Ectodermal cell (in vitro differentiated cells): ENCODE results near the gene DARS1.

Experiments used
- H3K27ac ChIP-seq: 2 replicates; pipeline ENCODE4 v1.7.0; 2013; ENCODE audit warnings: mild to moderate bottlenecking, low read depth, low read length; ENCODE audit not compliant: insufficient read depth, poor library complexity, severe bottlenecking
- H3K27me3 ChIP-seq: 2 replicates; pipeline ENCODE4 v1.7.0; 2013; ENCODE audit warnings: mild to moderate bottlenecking, low read length; ENCODE audit not compliant: insufficient read depth, control insufficient read depth, poor library complexity, severe bottlenecking
- H3K36me3 ChIP-seq: one replicate; pipeline ENCODE4 v1.7.0; 2013; ENCODE audit warnings: low read length; ENCODE audit not compliant: control insufficient read depth, insufficient read depth
- H3K4me1 ChIP-seq: one replicate; pipeline ENCODE4 v1.7.0; 2013; ENCODE audit warnings: low read length; ENCODE audit not compliant: control insufficient read depth, insufficient read depth
- H3K4me3 ChIP-seq: 2 replicates; pipeline ENCODE4 v1.7.0; 2013; ENCODE audit warnings: low read depth, low read length, control low read depth; ENCODE audit not compliant: insufficient read depth
- H3K9me3 ChIP-seq: 2 replicates; pipeline ENCODE4 v1.7.0; 2013; ENCODE audit warnings: mild to moderate bottlenecking, low read length, moderate library complexity; ENCODE audit not compliant: control insufficient read depth
- WGBS, 2 experiments: methylation state at CpG; one replicate each; pipeline ENCODE4 v1.1.7; 2013; ENCODE audit warnings: missing lambda C conversion rate in 2 of 2; 5-methylcytosine and 5-hydroxymethylcytosine counted together

DARS1 gene

DNA sequence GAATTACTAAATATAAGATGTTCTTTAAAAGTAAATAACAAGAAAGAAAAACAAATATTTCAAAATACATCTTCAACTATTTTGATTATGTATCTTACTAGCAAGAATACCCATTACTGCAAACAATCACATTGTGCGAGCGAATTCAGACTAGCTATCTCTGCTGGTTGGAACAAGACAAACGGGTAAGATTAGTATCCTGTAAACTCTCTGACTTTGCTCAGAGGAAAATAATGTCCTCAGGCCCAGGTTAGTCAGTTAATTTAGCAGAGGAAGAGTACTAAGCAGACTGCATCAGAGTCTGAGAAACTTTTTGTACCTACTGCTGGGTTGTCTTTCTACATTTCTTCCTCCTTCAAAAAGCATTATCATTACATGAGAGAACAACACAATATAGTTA is 58.8 kb downstream of the DARS1 start:
- Histone ChIP-seq H3K27me3 (no peaks in the 10 kb centered on the region), H3K9me3 (no peaks in the 10 kb centered on the region), H3K27ac (no peak overlapping the region), H3K4me3 (no peak overlapping the region), H3K36me3 (no peaks in the 10 kb centered on the region), H3K4me1 (no peaks in the 10 kb centered on the region)
- WGBS, 2 experiments, result 98 to 99% methylated on average over 3 of the region's 3 CpGs

- Histone ChIP-seq H3K27ac (no peak overlapping the region), H3K4me3 (no peak overlapping the region), H3K9me3 (no peaks in the 10 kb centered on the region), H3K4me1 (no peaks in the 10 kb centered on the region), H3K36me3 (no peaks in the 10 kb centered on the region), H3K27me3 (no peaks in the 10 kb centered on the region)
- WGBS, 2 experiments, result 96 to 100% methylated on average over 2 of the region's 2 CpGs
These were observed 59.9 kb downstream of the DARS1 start for GRCh38 chr2:135925571-135925970.

DNA sequence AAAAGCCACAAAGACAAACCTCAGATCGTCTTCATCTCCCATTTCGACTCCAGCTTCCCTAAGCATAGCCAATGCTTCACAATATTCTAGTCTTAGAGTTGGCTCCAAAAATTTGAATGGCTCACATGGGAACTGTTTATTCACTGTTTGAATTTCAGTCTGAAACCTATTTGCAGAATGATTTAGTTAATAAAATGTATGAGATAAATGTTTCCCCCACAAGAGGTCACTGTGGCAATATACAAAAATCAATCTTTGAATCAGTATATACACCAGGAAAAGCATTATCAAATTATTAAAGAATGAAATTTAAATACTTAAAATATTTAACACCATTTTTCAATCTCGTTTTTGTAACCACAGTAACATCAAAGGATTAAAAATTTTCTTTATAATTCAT is 69.2 kb downstream of the DARS1 start:
- 100% methylated on average over 2 of the region's 3 CpGs for WGBS, 2 experiments
- Histone ChIP-seq H3K36me3 (peaks cover 3% of the 10 kb centered on the region), H3K9me3 (no peaks in the 10 kb centered on the region)

GRCh38 chr2:135914485-135914884 is 70.9 kb downstream of the DARS1 start:
- Histone ChIP-seq H3K4me3 (no peak overlapping the region), H3K9me3 (no peaks in the 10 kb centered on the region), H3K36me3 (peaks cover 3% of the 10 kb centered on the region), H3K27ac (no peak overlapping the region), H3K4me1 (no peaks in the 10 kb centered on the region), H3K27me3 (no peaks in the 10 kb centered on the region)
- 100% methylated on average over 2 of the region's 3 CpGs for WGBS, 2 experiments

More for the DNA sequence above, 69.2 kb downstream of the DARS1 start:
- Histone ChIP-seq H3K27me3 (no peaks in the 10 kb centered on the region), H3K4me3 (no peak overlapping the region), H3K4me1 (no peaks in the 10 kb centered on the region), H3K27ac (no peak overlapping the region)

- Histone ChIP-seq H3K27ac (no peak overlapping the region), H3K9me3 (no peaks in the 10 kb centered on the region), H3K36me3 (peaks cover 3% of the 10 kb centered on the region), H3K4me1 (no peaks in the 10 kb centered on the region), H3K4me3 (no peak overlapping the region), H3K27me3 (no peaks in the 10 kb centered on the region)
- WGBS, 2 experiments, result 89 to 91% methylated on average over 4 to 5 of the region's 5 CpGs
These were observed 71.6 kb downstream of the DARS1 start for GRCh38 chr2:135913727-135914365.

DNA sequence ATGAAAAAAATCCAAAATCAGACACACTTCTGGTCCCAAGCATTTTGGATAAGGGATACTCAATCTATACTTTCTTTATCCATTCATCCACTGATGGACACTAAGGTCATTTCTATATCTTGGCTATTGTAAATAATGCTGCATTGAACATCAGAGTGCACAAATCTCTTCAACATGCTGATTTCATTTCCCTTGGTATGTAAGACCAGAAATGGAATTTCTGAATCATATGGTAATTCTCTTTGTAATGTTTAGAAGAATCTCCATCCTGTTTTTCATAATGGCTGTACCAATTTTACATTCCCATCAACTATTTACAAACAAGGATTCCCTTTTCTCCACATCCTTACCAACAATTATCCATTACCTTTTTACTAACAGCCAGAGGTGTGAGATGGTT is 75.5 kb downstream of the DARS1 start:
- H3K9me3 ChIP-seq, result no peaks in the 10 kb centered on the region
- H3K27ac ChIP-seq, result no peak overlapping the region
- H3K4me1 ChIP-seq, result no peaks in the 10 kb centered on the region
- peaks cover 11% of the 10 kb centered on the region for H3K36me3 ChIP-seq
- no peaks in the 10 kb centered on the region for H3K27me3 ChIP-seq
- H3K4me3 ChIP-seq, result no peak overlapping the region

GRCh38 chr2:135905679-135906078 is 79.7 kb downstream of the DARS1 start:
- Histone ChIP-seq H3K27me3 (no peaks in the 10 kb centered on the region), H3K27ac (no peak overlapping the region), H3K9me3 (no peaks in the 10 kb centered on the region), H3K4me3 (no peak overlapping the region), H3K4me1 (no peaks in the 10 kb centered on the region), H3K36me3 (peaks cover 11% of the 10 kb centered on the region)

GRCh38 chr2:135904341-135904989 is 81.0 kb downstream of the DARS1 start:
- Histone ChIP-seq H3K9me3 (no peaks in the 10 kb centered on the region), H3K4me1 (no peaks in the 10 kb centered on the region), H3K27me3 (no peaks in the 10 kb centered on the region), H3K27ac (no peak overlapping the region), H3K36me3 (peaks cover 8% of the 10 kb centered on the region), H3K4me3 (no peak overlapping the region)
- WGBS, 2 experiments, result 92 to 97% methylated on average over 4 of the region's 4 CpGs

DNA sequence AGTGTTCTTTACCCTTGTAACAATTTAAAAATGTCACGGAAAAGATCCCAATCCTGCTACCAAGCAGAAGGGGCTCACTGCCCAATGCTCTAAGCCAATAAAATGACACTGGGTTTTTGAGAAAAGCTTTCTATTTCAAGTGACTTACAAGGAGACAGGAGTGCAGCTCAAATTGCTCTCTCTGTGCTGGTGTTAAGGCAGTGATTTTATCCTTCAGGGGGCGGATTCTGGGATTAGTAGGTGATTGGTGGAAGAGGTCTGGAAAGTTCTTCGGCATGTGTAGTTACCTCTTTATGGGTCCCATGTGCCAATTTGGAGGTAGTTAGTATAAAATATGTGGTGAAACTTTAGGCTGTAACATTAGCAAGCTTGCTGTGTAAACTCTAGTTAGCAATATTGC is 81.8 kb downstream of the DARS1 start:
- no peak overlapping the region for H3K4me3 ChIP-seq
- H3K9me3 ChIP-seq, result no peaks in the 10 kb centered on the region
- no peak overlapping the region for H3K27ac ChIP-seq
- no peaks in the 10 kb centered on the region for H3K4me1 ChIP-seq
- peaks cover 8% of the 10 kb centered on the region for H3K36me3 ChIP-seq
- H3K27me3 ChIP-seq, result no peaks in the 10 kb centered on the region
- WGBS, 2 experiments, result 93 to 95% methylated on average over 3 of the region's 3 CpGs

DNA sequence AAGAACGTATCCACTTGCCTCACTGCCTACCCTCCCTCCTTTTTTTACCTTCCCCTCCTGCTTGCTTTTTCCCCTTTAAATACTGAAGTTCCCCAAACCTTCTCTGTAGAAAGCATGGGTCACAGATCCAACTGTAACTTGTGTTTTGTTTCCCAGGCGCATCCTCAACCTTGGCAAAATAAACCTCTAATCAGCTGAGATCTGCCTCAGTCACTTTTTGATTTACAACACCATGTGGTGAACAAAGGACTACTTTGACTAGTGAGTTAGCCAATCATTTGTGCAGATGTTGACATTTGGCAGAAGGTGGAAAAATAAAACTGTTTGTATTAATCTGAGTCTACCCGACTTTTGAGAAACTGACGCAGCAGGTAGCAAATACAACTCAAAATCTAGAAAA is 85.9 kb downstream of the DARS1 start:
- Histone ChIP-seq H3K4me1 (no peaks in the 10 kb centered on the region), H3K36me3 (no peaks in the 10 kb centered on the region), H3K27ac (no peak overlapping the region), H3K9me3 (no peaks in the 10 kb centered on the region), H3K4me3 (no peak overlapping the region), H3K27me3 (no peaks in the 10 kb centered on the region)
- 92% methylated on average over 3 to 4 of the region's 4 CpGs for WGBS, 2 experiments
